Lower leg skin (tissue), 3 donors: ENCODE measurements around the gene CEP85.

Experiments
- POLR2A ChIP-seq, 2 donors: fragments of 450-650 bp; IDR thresholded peaks; one replicate each; pipeline ENCODE4 v1.6.1; 2016 to 2017; ENCODE audit warnings: antibody characterized with exemption in 2 of 2, mild to moderate bottlenecking in 1 of 2, moderate library complexity in 1 of 2
- TF ChIP-seq, protein P1 (sequence below), 3 donors: fragments of 450-650 bp; IDR thresholded peaks; one replicate each; pipeline ENCODE4 v1.5.1; 2016; ENCODE audit warnings: antibody characterized with exemption in 3 of 3, mild to moderate bottlenecking in 3 of 3, moderate library complexity in 2 of 3

DNA sequence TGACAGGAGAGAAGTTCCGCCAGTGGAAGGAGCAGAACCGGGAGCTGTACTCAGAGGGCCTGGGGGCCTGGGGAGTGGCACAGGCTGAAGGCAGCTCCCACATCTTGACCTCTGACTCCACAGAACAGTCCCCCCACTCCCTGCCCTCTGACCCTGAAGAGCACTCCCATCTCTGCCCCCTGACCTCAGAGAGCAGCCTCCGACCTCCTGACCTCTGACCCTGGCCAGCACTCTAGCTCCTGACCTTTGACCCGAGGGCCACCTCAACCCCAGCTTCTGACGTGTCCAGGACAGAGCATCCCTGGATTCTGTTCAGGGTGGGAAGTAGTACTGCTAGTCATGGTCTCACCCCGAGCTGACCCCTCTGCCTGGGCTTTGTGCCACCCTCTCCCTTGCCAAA is 44.7 kb upstream of the CEP85 start:
- TF ChIP-seq, protein P1, sequence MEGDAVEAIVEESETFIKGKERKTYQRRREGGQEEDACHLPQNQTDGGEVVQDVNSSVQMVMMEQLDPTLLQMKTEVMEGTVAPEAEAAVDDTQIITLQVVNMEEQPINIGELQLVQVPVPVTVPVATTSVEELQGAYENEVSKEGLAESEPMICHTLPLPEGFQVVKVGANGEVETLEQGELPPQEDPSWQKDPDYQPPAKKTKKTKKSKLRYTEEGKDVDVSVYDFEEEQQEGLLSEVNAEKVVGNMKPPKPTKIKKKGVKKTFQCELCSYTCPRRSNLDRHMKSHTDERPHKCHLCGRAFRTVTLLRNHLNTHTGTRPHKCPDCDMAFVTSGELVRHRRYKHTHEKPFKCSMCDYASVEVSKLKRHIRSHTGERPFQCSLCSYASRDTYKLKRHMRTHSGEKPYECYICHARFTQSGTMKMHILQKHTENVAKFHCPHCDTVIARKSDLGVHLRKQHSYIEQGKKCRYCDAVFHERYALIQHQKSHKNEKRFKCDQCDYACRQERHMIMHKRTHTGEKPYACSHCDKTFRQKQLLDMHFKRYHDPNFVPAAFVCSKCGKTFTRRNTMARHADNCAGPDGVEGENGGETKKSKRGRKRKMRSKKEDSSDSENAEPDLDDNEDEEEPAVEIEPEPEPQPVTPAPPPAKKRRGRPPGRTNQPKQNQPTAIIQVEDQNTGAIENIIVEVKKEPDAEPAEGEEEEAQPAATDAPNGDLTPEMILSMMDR (IDR thresholded peaks at IDR 0.05): no peak
- TF ChIP-seq POLR2A (IDR thresholded peaks at IDR 0.05): no peak
